HL-60 (cell line): Measurements from ENCODE around the gene APPL2.

Experiments
- DNase-seq, 2 experiments: peaks; one replicate each; pipeline ENCODE4 v3.0.0-alpha.2; 2010 to 2020; ENCODE audit warnings: low read depth in 1 of 2, low spot score in 1 of 2
- H3K27ac ChIP-seq: fragments of 250-450 bp; sonication (Bioruptor Pico); replicated peaks from 2 replicates; pipeline ENCODE4 v1.5.1; 2020; ENCODE audit warnings: mild to moderate bottlenecking, moderate library complexity
- H3K27me3 ChIP-seq: fragments of 250-450 bp; sonication (Bioruptor Pico); 2 replicates; pipeline ENCODE4 v1.5.1; 2021; ENCODE audit warnings: mild to moderate bottlenecking, moderate library complexity; ENCODE audit not compliant: insufficient read depth, poor library complexity, severe bottlenecking
- H3K4me3 ChIP-seq: replicated peaks from 2 replicates; pipeline ENCODE4 v1.5.1; 2011; ENCODE audit warnings: mild to moderate bottlenecking, control low read depth, low read length; ENCODE audit not compliant: insufficient read depth
- GABPA ChIP-seq: IDR thresholded peaks from 2 replicates; pipeline ENCODE4 v1.6.1; 2012; ENCODE audit warnings: low read depth
- POLR2AphosphoS5 ChIP-seq: IDR thresholded peaks from 2 replicates; pipeline ENCODE4 v1.6.1; 2012; ENCODE audit warnings: low read depth
- SPI1 ChIP-seq: IDR thresholded peaks from 2 replicates; pipeline ENCODE4 v1.6.1; 2012; ENCODE audit warnings: low read depth, mild to moderate bottlenecking, borderline replicate concordance
- TF ChIP-seq, protein P1 (sequence below): IDR thresholded peaks from one replicate; pipeline ENCODE4 v1.5.1; 2011; ENCODE audit warnings: low read length, control low read depth, inconsistent platforms; ENCODE audit not compliant: insufficient read depth
- TF ChIP-seq, protein P2 (sequence below): IDR thresholded peaks from 2 replicates; pipeline ENCODE4 v1.6.1; 2012; ENCODE audit warnings: low read depth; ENCODE audit not compliant: insufficient replicate concordance

APPL2 gene

DNA sequence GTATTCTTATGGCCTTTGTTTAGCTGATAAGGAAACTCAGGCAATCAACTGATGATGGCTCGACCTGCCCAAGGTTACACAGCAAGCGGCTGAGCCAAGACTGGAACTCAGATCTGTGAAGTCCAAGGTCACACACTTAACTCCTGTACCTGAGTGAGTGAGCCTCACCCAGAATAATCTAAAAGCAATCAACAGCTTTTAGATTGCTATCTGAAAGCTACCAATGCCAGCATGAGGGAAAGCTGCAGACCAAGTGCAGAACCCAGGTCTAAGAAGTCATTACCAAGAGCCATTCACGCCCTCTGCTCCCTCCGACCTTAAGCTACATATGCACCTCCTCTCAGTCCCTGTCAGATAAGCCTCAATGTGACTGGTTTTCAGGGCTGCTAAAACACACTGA lies 12.1 kb downstream of the APPL2 start:
- Histone ChIP-seq H3K27me3 (no peaks in the 10 kb centered on the region), H3K27ac (no peak overlapping the region), H3K4me3 (no peak overlapping the region)
- DNase-seq, result no peak
- TF ChIP-seq SPI1, result no peak
- TF ChIP-seq, protein P1, sequence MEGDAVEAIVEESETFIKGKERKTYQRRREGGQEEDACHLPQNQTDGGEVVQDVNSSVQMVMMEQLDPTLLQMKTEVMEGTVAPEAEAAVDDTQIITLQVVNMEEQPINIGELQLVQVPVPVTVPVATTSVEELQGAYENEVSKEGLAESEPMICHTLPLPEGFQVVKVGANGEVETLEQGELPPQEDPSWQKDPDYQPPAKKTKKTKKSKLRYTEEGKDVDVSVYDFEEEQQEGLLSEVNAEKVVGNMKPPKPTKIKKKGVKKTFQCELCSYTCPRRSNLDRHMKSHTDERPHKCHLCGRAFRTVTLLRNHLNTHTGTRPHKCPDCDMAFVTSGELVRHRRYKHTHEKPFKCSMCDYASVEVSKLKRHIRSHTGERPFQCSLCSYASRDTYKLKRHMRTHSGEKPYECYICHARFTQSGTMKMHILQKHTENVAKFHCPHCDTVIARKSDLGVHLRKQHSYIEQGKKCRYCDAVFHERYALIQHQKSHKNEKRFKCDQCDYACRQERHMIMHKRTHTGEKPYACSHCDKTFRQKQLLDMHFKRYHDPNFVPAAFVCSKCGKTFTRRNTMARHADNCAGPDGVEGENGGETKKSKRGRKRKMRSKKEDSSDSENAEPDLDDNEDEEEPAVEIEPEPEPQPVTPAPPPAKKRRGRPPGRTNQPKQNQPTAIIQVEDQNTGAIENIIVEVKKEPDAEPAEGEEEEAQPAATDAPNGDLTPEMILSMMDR, result no peak
- no peak for TF ChIP-seq GABPA
- TF ChIP-seq, protein P2, sequence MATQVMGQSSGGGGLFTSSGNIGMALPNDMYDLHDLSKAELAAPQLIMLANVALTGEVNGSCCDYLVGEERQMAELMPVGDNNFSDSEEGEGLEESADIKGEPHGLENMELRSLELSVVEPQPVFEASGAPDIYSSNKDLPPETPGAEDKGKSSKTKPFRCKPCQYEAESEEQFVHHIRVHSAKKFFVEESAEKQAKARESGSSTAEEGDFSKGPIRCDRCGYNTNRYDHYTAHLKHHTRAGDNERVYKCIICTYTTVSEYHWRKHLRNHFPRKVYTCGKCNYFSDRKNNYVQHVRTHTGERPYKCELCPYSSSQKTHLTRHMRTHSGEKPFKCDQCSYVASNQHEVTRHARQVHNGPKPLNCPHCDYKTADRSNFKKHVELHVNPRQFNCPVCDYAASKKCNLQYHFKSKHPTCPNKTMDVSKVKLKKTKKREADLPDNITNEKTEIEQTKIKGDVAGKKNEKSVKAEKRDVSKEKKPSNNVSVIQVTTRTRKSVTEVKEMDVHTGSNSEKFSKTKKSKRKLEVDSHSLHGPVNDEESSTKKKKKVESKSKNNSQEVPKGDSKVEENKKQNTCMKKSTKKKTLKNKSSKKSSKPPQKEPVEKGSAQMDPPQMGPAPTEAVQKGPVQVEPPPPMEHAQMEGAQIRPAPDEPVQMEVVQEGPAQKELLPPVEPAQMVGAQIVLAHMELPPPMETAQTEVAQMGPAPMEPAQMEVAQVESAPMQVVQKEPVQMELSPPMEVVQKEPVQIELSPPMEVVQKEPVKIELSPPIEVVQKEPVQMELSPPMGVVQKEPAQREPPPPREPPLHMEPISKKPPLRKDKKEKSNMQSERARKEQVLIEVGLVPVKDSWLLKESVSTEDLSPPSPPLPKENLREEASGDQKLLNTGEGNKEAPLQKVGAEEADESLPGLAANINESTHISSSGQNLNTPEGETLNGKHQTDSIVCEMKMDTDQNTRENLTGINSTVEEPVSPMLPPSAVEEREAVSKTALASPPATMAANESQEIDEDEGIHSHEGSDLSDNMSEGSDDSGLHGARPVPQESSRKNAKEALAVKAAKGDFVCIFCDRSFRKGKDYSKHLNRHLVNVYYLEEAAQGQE, result no peak
- TF ChIP-seq POLR2AphosphoS5, result no peak

DNA sequence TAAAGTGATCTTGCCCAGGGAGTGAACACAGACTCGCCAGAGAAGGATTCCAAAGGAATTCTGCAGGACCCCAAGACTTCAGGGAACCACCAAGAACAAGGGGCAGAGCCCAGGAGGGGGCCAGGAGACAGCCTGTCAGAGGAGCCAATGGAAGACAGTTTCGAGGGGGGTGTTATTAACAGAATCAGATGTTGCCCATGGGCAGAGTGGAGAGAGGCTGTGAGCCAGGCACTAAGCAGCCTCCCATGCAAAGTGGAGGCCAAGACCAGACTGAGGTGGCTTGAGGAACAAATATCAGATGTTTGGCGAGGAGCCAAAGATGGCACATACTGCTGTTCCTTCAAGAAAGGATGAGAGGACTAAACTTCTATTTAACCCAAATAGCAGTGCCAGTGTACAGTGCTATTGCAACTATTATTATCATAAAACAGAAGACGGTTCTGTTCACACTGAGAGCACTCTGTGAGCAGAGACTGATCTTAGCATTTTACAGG lies 12.6 kb downstream of the APPL2 start:
- Histone ChIP-seq H3K27me3 (no peaks in the 10 kb centered on the region), H3K4me3 (no peak overlapping the region), H3K27ac (no peak overlapping the region)
- DNase-seq, result peak in 1 of 2 experiments; percentile 22
- no peak for TF ChIP-seq POLR2AphosphoS5
- TF ChIP-seq, protein P1, result no peak
- TF ChIP-seq, protein P2, result no peak
- TF ChIP-seq SPI1, result no peak
- no peak for TF ChIP-seq GABPA

DNA sequence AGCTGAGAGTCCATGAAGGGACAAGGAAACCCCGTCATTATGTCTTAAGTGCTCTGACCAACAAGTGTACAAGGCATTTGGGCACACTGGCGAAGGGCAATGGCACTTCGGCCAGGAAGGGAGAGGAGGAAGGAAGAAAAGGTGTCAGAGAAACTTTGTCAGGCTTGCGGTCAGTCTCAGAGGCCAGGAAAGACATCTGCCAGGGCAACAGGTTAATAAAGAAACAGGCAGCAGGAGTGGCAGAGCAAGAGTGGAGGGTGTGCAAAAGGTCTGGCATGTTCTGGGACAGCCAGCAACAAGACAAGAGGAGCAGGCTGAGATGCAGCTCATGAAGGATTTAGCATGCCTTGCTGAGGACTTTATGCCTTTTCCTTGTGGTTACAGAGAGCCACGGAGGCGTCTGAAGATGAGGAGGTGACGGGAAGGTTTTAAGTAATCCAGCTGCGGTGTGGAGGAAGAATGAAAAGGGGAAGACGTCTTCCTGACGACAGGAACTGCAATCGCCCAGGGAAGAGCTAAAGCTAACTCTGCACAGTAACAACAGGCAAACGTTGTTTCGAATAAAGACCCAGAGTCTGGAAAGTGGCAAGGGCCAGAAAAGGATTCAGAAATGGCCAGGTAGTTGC lies 13.1 kb downstream of the APPL2 start:
- no peak overlapping the region for H3K27ac ChIP-seq
- TF ChIP-seq, protein P2, result no peak
- TF ChIP-seq, protein P1, result no peak
- peak; percentile 54 for TF ChIP-seq SPI1
- DNase-seq, result peak in 1 of 2 experiments; percentile 35
- H3K27me3 ChIP-seq, result no peaks in the 10 kb centered on the region
- H3K4me3 ChIP-seq, result no peak overlapping the region
